Stimulated activated CD4-positive, alpha-beta T cell treated with anti-CD3 and anti-CD28 coated beads, Interleukin-4, amount 100 ng/mL, for 1 hour (primary cell): ENCODE measurements around the gene FAM120AOS.

Experiments used
- DNase-seq: peaks from one replicate; pipeline ENCODE4 v3.0.0-alpha.2; 2020

FAM120AOS gene

DNA sequence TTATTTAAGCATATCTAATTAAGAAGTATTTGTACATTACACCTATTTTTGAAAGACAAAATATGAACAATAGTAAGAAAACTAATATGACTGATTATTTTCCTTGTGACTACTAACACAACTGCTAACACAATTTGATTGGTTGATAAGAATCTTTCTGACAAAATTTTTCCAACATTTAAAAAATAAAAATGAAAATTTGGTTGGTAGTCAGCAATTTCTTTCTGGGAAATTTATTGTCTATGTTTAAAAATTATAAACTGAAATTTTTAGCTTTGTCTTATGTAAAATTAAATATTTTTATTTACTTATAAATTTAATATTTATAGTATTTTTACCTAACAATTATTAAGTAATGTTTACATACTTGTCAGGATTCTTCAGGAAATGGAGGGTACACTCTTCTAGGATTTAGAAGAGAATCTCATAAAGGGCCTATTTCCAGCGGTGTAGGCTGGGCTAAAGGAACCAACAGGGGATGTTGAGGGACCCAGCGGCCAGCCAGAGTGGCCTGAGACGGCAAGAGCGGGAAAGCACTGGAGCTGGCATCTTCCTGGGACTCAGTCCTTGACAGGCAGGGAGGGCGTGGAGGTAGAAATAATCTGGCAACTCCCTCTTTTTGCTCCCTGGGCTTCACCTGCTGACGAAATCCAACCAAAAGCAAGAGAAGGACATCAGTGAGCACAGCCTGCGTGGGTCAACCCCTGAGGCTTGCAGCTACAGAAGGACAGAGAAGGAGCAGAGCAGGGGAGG is 16.6 kb downstream of the FAM120AOS start:
- DNase-seq, result no peak

DNA sequence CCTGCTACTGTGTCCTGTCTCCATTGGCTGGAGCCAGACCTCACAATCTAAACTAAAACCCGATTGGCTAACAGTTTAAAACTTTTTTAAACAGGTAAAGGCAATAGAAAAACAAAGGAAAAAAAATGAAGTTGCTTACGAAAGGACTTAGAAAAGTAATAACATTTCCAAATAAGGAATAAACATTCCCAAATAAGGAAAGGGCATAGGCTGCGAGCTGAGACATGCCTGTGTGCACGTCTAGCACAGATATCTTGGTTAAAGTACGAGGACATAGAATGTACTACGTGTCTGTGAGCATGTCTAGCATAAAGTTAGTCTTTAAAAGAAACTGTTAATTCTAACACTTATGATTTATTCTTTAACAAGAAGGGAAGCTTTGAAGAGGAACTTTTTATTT is 17.2 kb downstream of the FAM120AOS start:
- DNase-seq, result no peak

DNA sequence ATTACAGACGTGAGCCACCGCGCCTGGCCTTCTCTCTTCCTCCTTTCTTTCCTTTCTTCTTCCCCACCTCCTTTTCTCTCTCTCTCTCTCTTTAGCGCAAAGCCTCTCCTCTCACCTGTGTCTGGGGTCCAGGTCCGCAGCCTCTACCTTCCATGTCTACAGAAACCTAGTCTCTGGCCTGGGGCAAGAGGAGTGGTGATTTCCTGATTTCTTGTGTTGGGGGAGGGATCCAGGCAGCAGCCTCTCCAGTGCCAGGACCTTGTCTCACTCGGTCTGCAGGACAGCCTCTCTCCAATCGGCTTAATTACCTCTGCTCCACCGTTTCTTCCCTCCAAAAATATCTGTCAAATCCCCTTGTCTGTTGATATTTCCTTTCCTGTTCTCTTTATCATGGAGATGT is 18.0 kb downstream of the FAM120AOS start:
- no peak for DNase-seq

DNA sequence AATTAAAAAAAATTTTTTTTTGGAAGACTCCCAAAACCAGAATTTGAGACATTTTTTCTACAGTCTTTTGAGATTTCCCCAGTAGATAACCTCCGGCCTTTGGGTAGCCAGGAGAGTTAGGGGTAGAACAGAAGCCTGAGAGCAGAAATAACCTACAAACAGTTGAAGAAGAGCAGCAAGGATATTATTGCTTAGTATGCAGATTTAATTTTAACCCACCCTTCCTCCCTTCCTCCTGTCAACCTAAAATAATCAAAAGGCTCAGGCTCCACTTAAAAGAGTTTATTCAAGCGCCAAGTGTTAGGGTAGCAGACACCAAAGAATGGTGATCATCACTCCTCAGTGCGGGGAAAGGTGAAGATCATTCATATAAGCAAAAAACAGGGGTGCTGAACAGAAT is 19.3 kb downstream of the FAM120AOS start:
- DNase-seq, result no peak

DNA sequence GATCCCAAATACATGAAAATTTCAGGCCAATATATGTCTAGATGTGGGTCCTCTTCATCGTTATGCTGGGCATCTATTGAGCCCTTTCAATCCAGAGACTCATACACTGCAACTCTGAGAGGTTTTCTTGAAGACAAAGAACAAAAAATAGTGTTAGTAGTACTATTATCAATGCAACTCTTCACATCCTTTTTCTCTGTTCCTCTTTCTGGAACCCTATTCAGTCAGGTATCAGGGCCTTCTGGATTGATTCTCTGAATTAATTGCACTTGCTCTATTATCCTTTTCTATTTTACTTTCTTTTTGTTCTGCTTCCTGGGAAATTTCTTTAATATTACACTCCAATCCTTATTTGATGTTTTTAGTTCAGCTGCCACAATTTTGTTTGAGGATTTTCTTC is 20.4 kb downstream of the FAM120AOS start:
- no peak for DNase-seq

DNA sequence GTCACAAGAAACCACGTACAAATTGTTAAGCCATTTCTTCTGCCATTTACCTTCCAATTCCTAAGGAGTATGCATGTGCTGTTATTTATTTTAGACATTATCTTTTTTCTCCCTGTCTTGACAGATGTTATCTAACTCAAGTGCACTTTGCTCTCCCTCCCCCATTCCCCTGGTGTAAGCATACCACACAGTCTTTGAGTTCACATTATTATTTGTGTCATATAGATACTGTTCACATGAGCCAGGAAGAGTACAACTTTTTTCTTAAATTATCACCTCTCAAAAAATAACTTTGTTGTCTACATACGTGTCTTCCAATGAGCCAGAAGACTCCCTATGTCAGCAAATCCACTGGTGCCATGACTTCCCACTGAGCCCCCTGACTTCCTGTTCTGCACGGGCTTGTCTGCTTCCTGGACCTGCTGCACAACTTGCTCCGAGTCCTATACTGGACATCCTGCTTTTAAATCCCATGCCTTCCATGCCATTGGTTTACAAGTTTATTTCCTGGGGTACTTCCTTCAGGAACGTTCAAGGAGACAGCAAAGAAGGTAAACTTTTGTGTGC is 21.8 kb downstream of the FAM120AOS start:
- DNase-seq, result no peak

DNA sequence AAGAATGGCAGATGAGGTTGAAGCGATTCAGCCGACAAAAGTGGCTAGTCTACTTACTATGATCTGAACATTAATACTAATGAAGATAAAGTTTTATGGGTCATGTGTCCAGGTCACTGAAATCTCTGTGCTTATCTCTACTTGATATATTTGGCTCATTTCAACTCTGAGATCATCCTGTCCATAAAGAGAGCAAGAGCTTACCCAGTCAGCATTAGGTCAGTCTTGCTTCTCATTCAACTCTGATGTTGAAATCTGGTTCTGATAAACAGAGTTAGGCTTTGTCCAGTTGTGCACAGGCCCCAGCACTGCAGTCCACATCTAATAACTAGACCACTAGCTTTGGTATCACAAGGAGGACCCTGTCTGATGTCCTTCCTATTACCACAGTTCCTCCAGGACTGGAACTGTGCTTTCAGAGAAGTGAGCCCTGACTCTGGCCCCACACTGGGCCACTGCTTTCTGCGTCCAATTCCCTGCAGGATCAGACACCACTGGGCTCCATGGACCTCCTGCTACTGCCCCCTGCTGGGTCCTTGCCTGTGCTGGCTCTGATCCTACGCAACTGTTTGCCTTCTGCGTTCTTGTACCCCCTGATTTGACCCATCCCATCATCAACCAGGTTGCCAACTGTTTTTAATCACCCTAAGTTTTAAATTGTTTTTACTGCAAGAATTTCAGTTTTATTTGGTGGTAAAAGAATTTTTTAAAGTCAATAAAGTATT is 25.6 kb downstream of the FAM120AOS start:
- DNase-seq, result no peak

DNA sequence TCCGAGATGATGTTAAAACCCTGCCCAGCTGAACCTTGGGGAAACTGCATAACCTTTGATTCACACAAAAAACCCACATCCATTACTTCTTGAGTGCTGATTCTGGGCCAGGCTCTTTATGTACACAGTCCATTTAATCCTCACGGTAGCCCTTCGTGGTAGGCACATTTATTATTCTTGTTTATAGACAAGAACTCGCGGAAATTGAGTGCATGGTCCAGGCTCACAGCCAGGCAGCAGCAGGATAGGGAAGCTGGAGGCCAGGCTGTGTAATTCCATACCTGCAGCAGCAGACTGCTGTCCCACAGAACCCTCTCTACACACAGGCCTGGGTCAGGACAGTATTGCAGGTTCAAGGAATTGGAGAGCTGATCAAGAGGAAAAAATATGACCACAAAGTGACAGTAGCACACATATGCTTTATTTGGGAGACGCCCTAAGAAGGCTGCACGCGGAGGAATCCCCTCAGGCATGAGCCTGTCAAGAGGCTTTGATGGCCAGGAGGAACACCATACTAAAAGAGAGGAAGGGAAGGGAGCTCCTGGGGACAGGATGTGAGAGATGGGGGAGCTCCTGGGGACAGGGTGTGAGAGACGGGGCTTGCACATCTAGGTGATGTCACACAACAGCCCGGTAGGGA is 30.3 kb downstream of the FAM120AOS start:
- DNase-seq, result no peak

DNA sequence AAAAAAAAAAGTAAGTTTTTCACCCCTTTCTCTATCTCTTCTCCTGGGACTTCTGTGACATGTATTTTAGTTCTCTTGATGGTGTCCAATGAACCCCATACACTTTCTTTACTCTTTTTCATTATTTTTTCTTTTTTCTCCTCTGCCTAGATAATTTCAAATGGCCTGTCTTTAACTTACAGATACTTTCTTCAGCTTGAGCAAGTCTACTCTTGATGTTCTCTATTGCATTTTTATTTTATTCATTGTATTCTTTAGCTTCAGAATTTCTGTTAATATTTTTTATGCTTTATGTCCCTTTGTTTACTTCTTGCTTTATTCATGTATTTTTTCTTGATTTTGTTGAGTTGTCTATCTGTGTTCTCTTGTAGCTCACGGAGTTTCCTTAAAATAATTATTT is 34.4 kb downstream of the FAM120AOS start:
- DNase-seq, result no peak

DNA sequence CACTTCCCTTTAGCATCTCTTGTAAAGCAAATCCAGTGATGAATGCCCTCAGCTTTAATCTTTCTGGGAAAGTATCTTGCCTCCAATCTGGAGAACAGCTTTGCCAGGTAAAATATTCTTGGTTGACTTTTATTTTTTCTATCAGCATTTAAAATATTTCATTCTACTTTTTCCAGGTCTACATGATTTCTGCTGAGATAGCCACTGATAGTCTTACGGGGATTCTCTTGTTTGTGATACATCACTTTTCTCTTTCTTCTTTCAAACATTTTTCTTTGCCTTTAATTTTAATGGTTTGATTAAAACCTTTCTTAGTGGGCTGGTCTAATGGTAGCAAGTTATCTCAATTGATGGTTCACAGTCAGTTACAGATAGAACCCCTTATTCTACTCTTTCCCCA is 35.8 kb downstream of the FAM120AOS start:
- DNase-seq, result no peak

DNA sequence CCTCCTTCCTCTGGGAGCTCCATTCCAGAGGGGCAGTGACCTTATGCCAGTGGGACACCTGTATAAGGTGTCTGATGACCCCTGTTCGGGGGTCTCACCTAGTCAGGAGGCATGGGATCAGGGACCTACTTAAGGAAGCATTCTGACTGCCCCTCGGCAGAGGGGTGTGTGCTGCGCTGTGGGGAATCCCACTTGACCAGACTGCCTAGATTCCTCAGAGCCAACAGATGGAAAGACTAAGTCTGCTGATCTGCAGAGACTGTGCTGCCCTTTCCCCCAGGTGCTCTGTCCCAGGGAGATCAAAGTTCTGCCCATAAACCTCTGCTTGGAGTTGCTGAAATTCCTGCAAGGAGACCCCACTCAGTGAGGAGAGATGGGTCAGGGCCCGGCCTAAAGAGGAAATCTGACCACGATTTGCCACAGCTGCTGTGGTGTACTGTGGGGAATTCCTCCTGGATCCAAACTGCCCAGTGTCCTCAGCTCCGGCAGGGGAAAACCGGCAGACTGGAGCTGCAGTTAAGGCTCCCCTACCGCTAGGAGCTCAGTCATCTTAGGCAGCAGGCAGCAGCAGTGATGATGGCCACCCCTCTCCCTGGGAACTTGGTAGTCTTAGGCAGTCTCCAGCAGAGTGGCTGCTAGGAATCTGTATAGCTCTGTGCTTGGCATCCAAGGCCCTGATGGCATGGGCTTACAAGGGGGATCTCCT is 36.7 kb downstream of the FAM120AOS start:
- DNase-seq, result no peak

DNA sequence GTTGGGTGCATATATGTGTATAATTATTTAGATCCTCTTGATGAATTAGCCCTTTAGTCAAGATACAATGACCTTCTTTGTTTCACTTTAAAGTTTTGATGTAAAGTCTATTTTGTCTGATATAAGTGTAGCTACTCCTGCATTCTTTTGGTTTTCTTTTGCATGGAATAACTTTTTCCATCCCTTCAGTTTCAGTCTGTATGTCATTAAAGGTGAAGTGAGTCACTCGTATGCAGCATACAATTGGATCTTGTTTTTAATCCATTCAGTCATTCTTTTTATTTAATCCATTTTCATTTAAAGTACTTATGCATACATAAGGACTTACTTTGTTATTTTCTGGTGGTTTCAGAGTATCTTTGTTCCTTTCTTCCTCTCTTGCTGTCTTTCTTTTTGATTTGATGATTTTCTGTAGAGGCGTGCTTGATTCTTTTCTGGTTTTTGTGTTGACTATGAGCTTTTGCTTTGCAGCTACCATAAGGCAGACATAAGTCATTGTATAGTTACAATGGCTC is 38.1 kb downstream of the FAM120AOS start:
- DNase-seq, result no peak

DNA sequence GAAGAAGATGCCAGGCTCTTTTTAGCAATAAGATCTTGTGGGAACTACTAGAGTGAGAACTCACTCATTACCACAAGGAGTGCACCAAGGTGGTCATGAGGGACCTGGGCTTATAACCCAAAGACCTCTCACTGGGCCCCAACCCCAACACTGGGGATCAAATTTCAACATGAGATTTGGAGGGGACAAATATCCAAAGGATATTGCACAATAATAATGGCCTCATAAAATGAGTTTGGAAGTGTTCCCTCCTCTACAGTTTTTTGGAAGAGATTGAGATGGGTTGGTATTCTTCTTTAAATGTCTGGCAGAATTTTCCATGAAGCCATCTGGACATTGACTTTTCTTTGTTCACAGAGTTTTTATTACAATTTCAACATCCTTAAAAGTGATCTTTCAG is 39.9 kb downstream of the FAM120AOS start:
- no peak for DNase-seq

DNA sequence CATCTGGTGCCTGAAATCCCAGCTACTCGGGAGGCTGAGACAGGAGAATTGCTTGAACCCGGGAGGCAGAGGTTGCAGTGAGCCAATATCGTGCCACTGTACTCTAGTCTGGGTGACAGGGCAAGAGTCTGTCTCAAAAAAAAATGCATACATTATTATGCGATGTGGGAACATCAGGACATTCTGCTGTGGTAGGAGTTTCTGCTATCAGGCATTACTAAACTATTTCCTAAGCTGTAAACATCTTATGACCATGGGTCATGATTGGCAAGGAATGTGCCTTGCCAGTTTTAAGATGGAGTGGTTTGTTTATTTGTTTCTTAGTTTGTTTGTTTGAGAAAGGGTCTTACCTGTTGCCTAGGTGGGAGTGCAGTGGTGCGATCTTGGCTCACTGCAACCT is 47.0 kb downstream of the FAM120AOS start:
- DNase-seq, result no peak

DNA sequence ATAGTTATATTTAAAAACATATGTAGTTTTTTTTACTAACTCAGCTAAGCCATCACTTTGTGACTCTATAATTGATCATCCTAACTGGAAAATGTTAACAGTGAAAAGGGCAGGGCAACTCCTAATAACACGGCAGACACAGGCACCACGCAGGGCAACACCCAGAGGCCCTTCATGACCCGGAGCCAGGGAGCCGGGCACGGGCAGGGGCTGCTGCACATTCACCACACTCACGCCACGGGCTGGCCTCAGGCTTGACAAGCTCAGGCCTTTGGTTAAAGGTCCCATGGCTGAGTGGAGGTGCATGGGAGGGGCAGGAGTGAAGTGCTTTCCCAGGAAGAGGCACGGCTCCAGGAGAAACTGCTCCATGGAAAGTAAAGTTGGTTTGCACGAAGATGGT is 54.9 kb downstream of the FAM120AOS start:
- no peak for DNase-seq

DNA sequence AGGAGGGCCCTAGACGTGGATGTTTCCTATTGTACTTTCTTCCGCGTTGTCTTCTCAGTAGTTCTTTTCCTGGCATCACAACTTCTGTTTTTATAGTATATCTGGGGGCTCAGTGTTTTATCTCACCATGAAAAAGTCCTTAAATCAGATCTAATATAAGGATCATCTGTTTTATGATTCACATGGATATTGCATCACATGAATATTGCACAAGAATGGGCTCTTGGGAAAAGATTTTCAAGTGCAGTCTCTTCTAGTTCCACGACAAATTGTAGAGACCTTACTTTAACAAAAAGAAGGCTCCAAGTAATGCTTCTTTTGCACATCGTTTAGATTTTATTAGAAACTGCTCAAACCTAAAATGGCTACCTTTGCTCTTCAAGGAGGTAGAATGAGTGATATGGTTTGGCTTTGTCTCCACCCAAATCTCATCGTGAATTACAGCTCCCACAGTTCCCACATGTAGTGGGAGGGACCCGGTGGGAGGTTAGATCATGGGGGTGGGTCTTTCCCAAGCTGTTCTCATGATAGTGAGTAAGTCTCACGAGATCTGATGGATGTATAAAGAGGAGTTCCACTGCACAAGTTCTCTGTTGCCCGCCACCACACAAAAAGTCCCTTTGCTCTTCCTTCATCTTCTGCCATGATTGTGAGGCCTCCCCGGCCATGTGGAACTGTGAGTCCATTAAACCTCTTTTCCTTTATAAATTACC is 55.6 kb downstream of the FAM120AOS start:
- DNase-seq, result no peak
